ENCODE results near the gene SYNE1. TPM values are rescaled to one million over a fixed set of nuclear protein-coding genes. Genes with fewer than 3 reads are reported as not detected.

Gene SYNE1
- total RNA-seq, 6 donors from 2014 or later: 160 to 859 (median 490) TPM

GRCh38 chr6:152241013-152241766 is 396.0 kb downstream of the SYNE1 start:
- WGBS, 2 donors: 75 to 80% methylated on average over 7 of the region's 7 CpGs
- Histone ChIP-seq H3K4me1 (peaks cover 0 to 7% (median 0%) of the 10 kb centered on the region in 4 donors), H3K36me3 (peaks cover 36 to 97% (median 58%) of the 10 kb centered on the region in 4 donors), H3K9me3 (no peaks in the 10 kb centered on the region), H3K27me3 (no peaks in the 10 kb centered on the region), H3K4me3 (no peak overlapping the region), H3K27ac (peak overlapping the region in 1 of 4 donors; percentile 17)
- ATAC-seq (ENCODE audit: low FRiP score in 2 of 2) (no peak), DNase-seq (no peak)
- TF ChIP-seq EP300 (IDR thresholded peaks at IDR 0.05): no peak

GRCh38 chr6:152240436-152240835 is 396.7 kb downstream of the SYNE1 start:
- TF ChIP-seq POLR2A (IDR thresholded peaks at IDR 0.05): no peak
- no peak for TF ChIP-seq EP300 (IDR thresholded peaks at IDR 0.05)
- no peak for TF ChIP-seq CTCF (IDR thresholded peaks at IDR 0.05)
- no peak for TF ChIP-seq POLR2AphosphoS5 (IDR thresholded peaks at IDR 0.05)
- Histone ChIP-seq H3K9me3 (no peaks in the 10 kb centered on the region), H3K27me3 (no peaks in the 10 kb centered on the region), H3K4me1 (no peaks in the 10 kb centered on the region), H3K4me3 (no peak overlapping the region), H3K27ac (peak overlapping the region in 1 of 4 donors; percentile 17), H3K36me3 (peaks cover 42 to 97% (median 65%) of the 10 kb centered on the region in 4 donors)
- no peak for ATAC-seq (ENCODE audit: low FRiP score in 2 of 2)
- 83 to 91% methylated on average over 3 of the region's 3 CpGs for WGBS, 2 donors
- DNase-seq: no peak

- Histone ChIP-seq H3K27me3 (no peaks in the 10 kb centered on the region), H3K27ac (no peak overlapping the region), H3K36me3 (peaks cover 53 to 98% (median 75%) of the 10 kb centered on the region in 4 donors), H3K4me3 (no peak overlapping the region), H3K4me1 (peaks cover 0 to 7% (median 7%) of the 10 kb centered on the region in 4 donors), H3K9me3 (no peaks in the 10 kb centered on the region)
- WGBS, 2 donors: 89 to 92% methylated on average over 8 of the region's 8 CpGs
- ATAC-seq (ENCODE audit: low FRiP score in 2 of 2) (no peak), DNase-seq (no peak)
- no peak for TF ChIP-seq POLR2AphosphoS5 (IDR thresholded peaks at IDR 0.05)
- no peak for TF ChIP-seq POLR2A (IDR thresholded peaks at IDR 0.05)
- no peak for TF ChIP-seq EP300 (IDR thresholded peaks at IDR 0.05)
- TF ChIP-seq CTCF (IDR thresholded peaks at IDR 0.05): no peak
These were observed 400.6 kb downstream of the SYNE1 start for GRCh38 chr6:152236370-152237097.

GRCh38 chr6:152233547-152234320 is 403.4 kb downstream of the SYNE1 start:
- Histone ChIP-seq H3K27me3 (no peaks in the 10 kb centered on the region), H3K27ac (peak overlapping the region; percentile 34 to 68 (median 54)), H3K4me1 (peaks cover 0 to 7% (median 7%) of the 10 kb centered on the region in 4 donors), H3K36me3 (peaks cover 43 to 98% (median 68%) of the 10 kb centered on the region in 4 donors), H3K9me3 (no peaks in the 10 kb centered on the region), H3K4me3 (no peak overlapping the region)
- no peak for TF ChIP-seq CTCF (IDR thresholded peaks at IDR 0.05)
- no peak for TF ChIP-seq POLR2AphosphoS5 (IDR thresholded peaks at IDR 0.05)
- no peak for TF ChIP-seq POLR2A (IDR thresholded peaks at IDR 0.05)
- no peak for TF ChIP-seq EP300 (IDR thresholded peaks at IDR 0.05)
- ATAC-seq (ENCODE audit: low FRiP score in 2 of 2) (no peak), DNase-seq (peak in 1 of 2 donors; percentile 27)
- 82 to 88% methylated on average over 17 of the region's 17 CpGs for WGBS, 2 donors

Data from upper lobe of left lung (tissue), 6 donors.